Panc1 (cell line): ENCODE measurements around the gene HMGN4. TPM values are rescaled to one million over a fixed set of nuclear protein-coding genes. Genes with fewer than 3 reads are reported as not detected.

Source experiments
- ATAC-seq: fragments of 200-7000 bp; cut with Tn5 transposase; 2 replicates; pipeline ENCODE4 v1.9.1; 2020; ENCODE audit warnings: mild to moderate bottlenecking, moderate library complexity
- BruUV-seq: library from RNA; stranded (reverse); fragments of 400-500 nt; replicated peaks from 2 replicates; lab custom pipeline; 2021; lab: Mats Ljungman, UMichigan
- CTCF ChIA-PET: fragments of 300-600 bp; sonication (Branson Sonifier 250); formaldehyde crosslinking; loops from one replicate; lab custom pipeline; 2022; ENCODE audit warnings: antibody characterized with exemption; lab: Charles Lee
- POLR2A ChIA-PET: fragments of 300-600 bp; sonication (Branson Sonifier 250); formaldehyde crosslinking; loops from one replicate; lab custom pipeline; 2022; ENCODE audit warnings: antibody characterized with exemption; lab: Charles Lee
- DNase-seq: peaks from one replicate; pipeline ENCODE4 v3.0.0-alpha.2; 2010; ENCODE audit warnings: low read depth, low spot score
- H3K27ac ChIP-seq: 2 replicates; pipeline ENCODE4 v1.5.1; 2011; ENCODE audit warnings: mild to moderate bottlenecking, low read length, inconsistent platforms
- H3K27me3 ChIP-seq: fragments of 200-500 bp; sonication (Bioruptor generic); 2 replicates; pipeline ENCODE4 v1.6.0; 2014; ENCODE audit warnings: low read length, inconsistent platforms; ENCODE audit not compliant: control insufficient read depth, insufficient read depth
- H3K36me3 ChIP-seq: fragments of 200-500 bp; sonication (Bioruptor generic); 2 replicates; pipeline ENCODE4 v1.5.1; 2014; ENCODE audit warnings: inconsistent platforms, mild to moderate bottlenecking, low read length, moderate library complexity; ENCODE audit not compliant: control insufficient read depth, insufficient read depth
- H3K4me1 ChIP-seq: 2 replicates; pipeline ENCODE4 v1.5.1; 2011; ENCODE audit warnings: inconsistent platforms, mild to moderate bottlenecking, low read length, moderate library complexity; ENCODE audit not compliant: control insufficient read depth, insufficient read depth
- H3K4me3 ChIP-seq, 2 experiments: 2 replicates each; pipeline ENCODE4 v1.5.1; 2011 to 2012; ENCODE audit warnings: low read depth in 2 of 2, low read length in 2 of 2, mild to moderate bottlenecking in 2 of 2, inconsistent platforms in 1 of 2, moderate library complexity in 1 of 2
- H3K9me3 ChIP-seq: fragments of 200-500 bp; sonication (Bioruptor generic); 2 replicates; pipeline ENCODE4 v1.5.1; 2014; ENCODE audit warnings: low read depth, mild to moderate bottlenecking, inconsistent platforms, low read length, moderate library complexity; ENCODE audit not compliant: control insufficient read depth, insufficient read depth
- CTCF ChIP-seq: fragments of 450-650 bp; IDR thresholded peaks from 2 replicates; pipeline ENCODE4 v1.5.1; 2017; ENCODE audit warnings: mild to moderate bottlenecking
- POLR2AphosphoS5 ChIP-seq: IDR thresholded peaks from 2 replicates; pipeline ENCODE4 v1.6.1; 2012; ENCODE audit warnings: mild to moderate bottlenecking, low read depth, low read length, moderate library complexity
- SIN3A ChIP-seq: IDR thresholded peaks from 2 replicates; pipeline ENCODE4 v1.6.1; 2012; ENCODE audit warnings: low read depth, mild to moderate bottlenecking, low read length, moderate library complexity, borderline replicate concordance; ENCODE audit not compliant: insufficient read depth
- TCF7L2 ChIP-seq: IDR thresholded peaks from 2 replicates; pipeline ENCODE4 v1.6.1; 2011; ENCODE audit warnings: mild to moderate bottlenecking, low read depth, low read length, inconsistent platforms
- in situ Hi-C: cut with HindIII; loops from 2 replicates; pipeline ENCODE4 v1.10.0; 2016; ENCODE audit warnings: low sequenced_read_pairs, low pct_unique_long_range_greater_than_20kb
- intact Hi-C: fragments of 100-400 bp; cut with micrococcal nuclease; formaldehyde crosslinking; loops from one replicate; pipeline ENCODE4 v1.10.0; 2022; ENCODE audit not compliant: unreplicated experiment
- total RNA-seq: library from RNA; stranded (reverse); gene quantifications from one replicate; pipeline ENCODE4 v1.2.1, GENCODE V29; 2021; ENCODE audit not compliant: unreplicated experiment
- TF ChIP-seq, protein P1 (sequence below), 2 experiments: IDR thresholded peaks; 2 replicates each; pipeline ENCODE4 v1.6.1; 2011 to 2012; ENCODE audit warnings: low read depth in 2 of 2, control low read depth in 1 of 2, low read length in 1 of 2, mild to moderate bottlenecking in 1 of 2, moderate library complexity in 1 of 2; ENCODE audit not compliant: insufficient read depth in 1 of 2

The HMGN4 gene
- total RNA-seq, 1 experiment from 2014 or later: 60.5 TPM

DNA sequence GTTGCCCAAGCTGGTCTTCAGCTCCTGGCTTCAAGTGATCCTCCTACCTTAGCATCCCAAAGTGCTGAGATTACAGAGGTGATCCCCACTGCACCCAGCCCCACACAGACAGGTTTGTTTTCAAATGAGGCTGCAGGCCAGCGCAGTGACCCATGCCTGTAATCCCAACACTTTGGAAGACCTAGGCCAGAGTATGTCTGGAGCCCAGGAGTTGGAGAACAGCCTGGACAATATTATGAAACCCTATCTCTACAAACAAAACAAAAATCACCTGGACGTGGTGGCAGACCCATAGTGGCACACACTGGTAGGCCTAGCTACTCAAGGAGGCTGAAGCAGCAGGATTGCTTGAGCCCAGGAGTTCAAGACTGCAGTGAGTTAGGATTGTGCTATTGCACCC, 8.0 kb upstream of the HMGN4 start:
- no TSS peak for BruUV-seq
- intact Hi-C loops (no loop called here), in situ Hi-C loops (no loop called here)
- H3K36me3 ChIP-seq: no peaks in the 10 kb centered on the region
- POLR2A ChIA-PET: no interaction called here
- H3K9me3 ChIP-seq: no peaks in the 10 kb centered on the region
- peaks cover 17% of the 10 kb centered on the region for H3K4me1 ChIP-seq
- CTCF ChIA-PET: no interaction called here
- ATAC-seq (no peak), DNase-seq (no peak)
- H3K27ac ChIP-seq: no peak overlapping the region
- TF ChIP-seq SIN3A: no peak
- no peak for TF ChIP-seq CTCF
- TF ChIP-seq, protein P1, sequence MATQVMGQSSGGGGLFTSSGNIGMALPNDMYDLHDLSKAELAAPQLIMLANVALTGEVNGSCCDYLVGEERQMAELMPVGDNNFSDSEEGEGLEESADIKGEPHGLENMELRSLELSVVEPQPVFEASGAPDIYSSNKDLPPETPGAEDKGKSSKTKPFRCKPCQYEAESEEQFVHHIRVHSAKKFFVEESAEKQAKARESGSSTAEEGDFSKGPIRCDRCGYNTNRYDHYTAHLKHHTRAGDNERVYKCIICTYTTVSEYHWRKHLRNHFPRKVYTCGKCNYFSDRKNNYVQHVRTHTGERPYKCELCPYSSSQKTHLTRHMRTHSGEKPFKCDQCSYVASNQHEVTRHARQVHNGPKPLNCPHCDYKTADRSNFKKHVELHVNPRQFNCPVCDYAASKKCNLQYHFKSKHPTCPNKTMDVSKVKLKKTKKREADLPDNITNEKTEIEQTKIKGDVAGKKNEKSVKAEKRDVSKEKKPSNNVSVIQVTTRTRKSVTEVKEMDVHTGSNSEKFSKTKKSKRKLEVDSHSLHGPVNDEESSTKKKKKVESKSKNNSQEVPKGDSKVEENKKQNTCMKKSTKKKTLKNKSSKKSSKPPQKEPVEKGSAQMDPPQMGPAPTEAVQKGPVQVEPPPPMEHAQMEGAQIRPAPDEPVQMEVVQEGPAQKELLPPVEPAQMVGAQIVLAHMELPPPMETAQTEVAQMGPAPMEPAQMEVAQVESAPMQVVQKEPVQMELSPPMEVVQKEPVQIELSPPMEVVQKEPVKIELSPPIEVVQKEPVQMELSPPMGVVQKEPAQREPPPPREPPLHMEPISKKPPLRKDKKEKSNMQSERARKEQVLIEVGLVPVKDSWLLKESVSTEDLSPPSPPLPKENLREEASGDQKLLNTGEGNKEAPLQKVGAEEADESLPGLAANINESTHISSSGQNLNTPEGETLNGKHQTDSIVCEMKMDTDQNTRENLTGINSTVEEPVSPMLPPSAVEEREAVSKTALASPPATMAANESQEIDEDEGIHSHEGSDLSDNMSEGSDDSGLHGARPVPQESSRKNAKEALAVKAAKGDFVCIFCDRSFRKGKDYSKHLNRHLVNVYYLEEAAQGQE (IDR thresholded peaks at IDR 0.05; ENCODE audit: insufficient read depth in 1 of 2, low read depth in 2 of 2, low read length in 1 of 2): no peak
- TF ChIP-seq TCF7L2: no peak
- TF ChIP-seq POLR2AphosphoS5: no peak
- H3K4me3 ChIP-seq: no peak overlapping the region
- no peaks in the 10 kb centered on the region for H3K27me3 ChIP-seq

GRCh38 chr6:26531897-26532296, 6.3 kb upstream of the HMGN4 start:
- TF ChIP-seq, protein P1 (IDR thresholded peaks at IDR 0.05; ENCODE audit: insufficient read depth in 1 of 2, low read depth in 2 of 2, low read length in 1 of 2): no peak
- no peak for TF ChIP-seq TCF7L2
- no peak for TF ChIP-seq SIN3A
- no peak for TF ChIP-seq POLR2AphosphoS5
- no peak for TF ChIP-seq CTCF
- Histone ChIP-seq H3K4me1 (peaks cover 27% of the 10 kb centered on the region), H3K27me3 (no peaks in the 10 kb centered on the region), H3K9me3 (no peaks in the 10 kb centered on the region), H3K4me3 (no peak overlapping the region), H3K36me3 (no peaks in the 10 kb centered on the region), H3K27ac (no peak overlapping the region)
- in situ Hi-C loops: no loop called here
- CTCF ChIA-PET: interaction anchor here (0.5 kb wide), 1 partner anchor 17 kb away, joined by 14 read pairs; no protein-coding TSS in a partner anchor
- intact Hi-C loops: no loop called here
- DNase-seq: no peak
- POLR2A ChIA-PET: interaction anchor here (0.6 to 0.7 kb wide), 2 partner anchors 193 to 197 kb away, joined by 4 to 5 read pairs; no protein-coding TSS in a partner anchor
- BruUV-seq: no TSS peak
- no peak for ATAC-seq
